SK-N-SH (cell line): Measurements from ENCODE around the gene PBLD.

Experiments
- CHD2 ChIP-seq: fragments of 150-350 bp; IDR thresholded peaks from 2 replicates; pipeline ENCODE4 v1.6.1; 2018; ENCODE audit warnings: low read length; ENCODE audit not compliant: partially characterized antibody
- EZH2phosphoT487 ChIP-seq: fragments of 200-600 bp; sonication (generic); IDR thresholded peaks from 2 replicates; pipeline ENCODE4 v1.6.1; 2017; ENCODE audit warnings: low read depth, mixed run types, mild to moderate bottlenecking, antibody characterized with exemption, moderate library complexity, borderline replicate concordance
- GATA2 ChIP-seq: sonication (generic); formaldehyde crosslinking; IDR thresholded peaks from 2 replicates; pipeline ENCODE4 v1.5.0; 2020; ENCODE audit warnings: mild to moderate bottlenecking, missing genetic modification reagents
- NRF1 ChIP-seq: IDR thresholded peaks from 2 replicates; pipeline ENCODE4 v1.6.1; 2012; ENCODE audit warnings: low read depth, mild to moderate bottlenecking, low read length
- POLR2AphosphoS5 ChIP-seq: IDR thresholded peaks from 2 replicates; pipeline ENCODE4 v1.6.1; 2012; ENCODE audit warnings: low read depth, low read length
- RCOR1 ChIP-seq: fragments of 150-350 bp; IDR thresholded peaks from 2 replicates; pipeline ENCODE4 v1.6.1; 2017; ENCODE audit warnings: antibody characterized with exemption, low read length
- SIN3A ChIP-seq: IDR thresholded peaks from 2 replicates; pipeline ENCODE4 v1.6.1; 2012; ENCODE audit warnings: low read depth, mild to moderate bottlenecking, low read length, moderate library complexity, borderline replicate concordance
- TF ChIP-seq, protein P1 (sequence below): IDR thresholded peaks from 2 replicates; pipeline ENCODE4 v1.4.0; 2012; ENCODE audit warnings: low read depth
- TF ChIP-seq, protein P2 (sequence below): fragments of 200-600 bp; sonication (generic); IDR thresholded peaks from 2 replicates; pipeline ENCODE4 v1.6.1; 2017; ENCODE audit warnings: antibody characterized with exemption, mild to moderate bottlenecking, moderate library complexity
- TF ChIP-seq, protein P3 (sequence below): fragments of 150-350 bp; IDR thresholded peaks from 2 replicates; pipeline ENCODE4 v1.6.1; 2017; ENCODE audit warnings: antibody characterized with exemption, low read length, low read depth, borderline replicate concordance

DNA sequence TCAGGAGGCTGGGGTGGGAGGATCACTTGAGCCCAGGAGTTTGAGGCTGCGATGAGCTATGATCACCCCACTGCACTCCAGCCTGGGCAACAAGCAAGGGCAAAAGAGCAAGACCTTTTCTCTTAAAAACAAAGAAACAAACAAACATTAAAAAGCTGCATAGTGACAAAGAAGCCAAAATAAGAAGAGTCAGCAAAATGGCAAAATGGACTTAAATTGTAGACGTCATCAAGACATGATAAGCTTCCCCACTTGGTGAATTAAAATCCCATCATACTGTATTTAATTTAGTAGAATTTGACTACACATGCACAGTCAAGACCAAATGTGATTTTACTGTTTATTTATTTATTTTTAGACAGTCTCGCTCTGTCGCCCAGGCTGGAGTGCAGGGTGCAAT is 52.0 kb downstream of the PBLD start:
- TF ChIP-seq, protein P1, sequence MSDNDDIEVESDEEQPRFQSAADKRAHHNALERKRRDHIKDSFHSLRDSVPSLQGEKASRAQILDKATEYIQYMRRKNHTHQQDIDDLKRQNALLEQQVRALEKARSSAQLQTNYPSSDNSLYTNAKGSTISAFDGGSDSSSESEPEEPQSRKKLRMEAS, result no peak
- TF ChIP-seq CHD2 (no peak), EZH2phosphoT487 (no peak), NRF1 (no peak), SIN3A (no peak), POLR2AphosphoS5 (no peak), RCOR1 (no peak), GATA2 (CRISPR knock-in tag) (no peak)
- TF ChIP-seq, protein P2, sequence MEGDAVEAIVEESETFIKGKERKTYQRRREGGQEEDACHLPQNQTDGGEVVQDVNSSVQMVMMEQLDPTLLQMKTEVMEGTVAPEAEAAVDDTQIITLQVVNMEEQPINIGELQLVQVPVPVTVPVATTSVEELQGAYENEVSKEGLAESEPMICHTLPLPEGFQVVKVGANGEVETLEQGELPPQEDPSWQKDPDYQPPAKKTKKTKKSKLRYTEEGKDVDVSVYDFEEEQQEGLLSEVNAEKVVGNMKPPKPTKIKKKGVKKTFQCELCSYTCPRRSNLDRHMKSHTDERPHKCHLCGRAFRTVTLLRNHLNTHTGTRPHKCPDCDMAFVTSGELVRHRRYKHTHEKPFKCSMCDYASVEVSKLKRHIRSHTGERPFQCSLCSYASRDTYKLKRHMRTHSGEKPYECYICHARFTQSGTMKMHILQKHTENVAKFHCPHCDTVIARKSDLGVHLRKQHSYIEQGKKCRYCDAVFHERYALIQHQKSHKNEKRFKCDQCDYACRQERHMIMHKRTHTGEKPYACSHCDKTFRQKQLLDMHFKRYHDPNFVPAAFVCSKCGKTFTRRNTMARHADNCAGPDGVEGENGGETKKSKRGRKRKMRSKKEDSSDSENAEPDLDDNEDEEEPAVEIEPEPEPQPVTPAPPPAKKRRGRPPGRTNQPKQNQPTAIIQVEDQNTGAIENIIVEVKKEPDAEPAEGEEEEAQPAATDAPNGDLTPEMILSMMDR, result no peak
- TF ChIP-seq, protein P3, sequence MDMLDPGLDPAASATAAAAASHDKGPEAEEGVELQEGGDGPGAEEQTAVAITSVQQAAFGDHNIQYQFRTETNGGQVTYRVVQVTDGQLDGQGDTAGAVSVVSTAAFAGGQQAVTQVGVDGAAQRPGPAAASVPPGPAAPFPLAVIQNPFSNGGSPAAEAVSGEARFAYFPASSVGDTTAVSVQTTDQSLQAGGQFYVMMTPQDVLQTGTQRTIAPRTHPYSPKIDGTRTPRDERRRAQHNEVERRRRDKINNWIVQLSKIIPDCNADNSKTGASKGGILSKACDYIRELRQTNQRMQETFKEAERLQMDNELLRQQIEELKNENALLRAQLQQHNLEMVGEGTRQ, result no peak
